ENCODE data around the gene NR2F2.

GRCh38 chr15:96333131-96334016 is 2.9 kb downstream of the NR2F2 start:
- TF ChIP-seq CTCF (IDR thresholded peaks at IDR 0.05) (no peak), EZH2 (IDR thresholded peaks at IDR 0.05; ENCODE audit: borderline replicate concordance, insufficient read depth, low read depth, low read length, poor library complexity, severe bottlenecking) (no peak)
